ENCODE measurements around the gene RGS8. TPM values are rescaled to one million over a fixed set of nuclear protein-coding genes. Genes with fewer than 3 reads are reported as not detected.

Gene RGS8
- polyA plus RNA-seq, 1 donor from 2014 or later: 8.3 TPM

DNA sequence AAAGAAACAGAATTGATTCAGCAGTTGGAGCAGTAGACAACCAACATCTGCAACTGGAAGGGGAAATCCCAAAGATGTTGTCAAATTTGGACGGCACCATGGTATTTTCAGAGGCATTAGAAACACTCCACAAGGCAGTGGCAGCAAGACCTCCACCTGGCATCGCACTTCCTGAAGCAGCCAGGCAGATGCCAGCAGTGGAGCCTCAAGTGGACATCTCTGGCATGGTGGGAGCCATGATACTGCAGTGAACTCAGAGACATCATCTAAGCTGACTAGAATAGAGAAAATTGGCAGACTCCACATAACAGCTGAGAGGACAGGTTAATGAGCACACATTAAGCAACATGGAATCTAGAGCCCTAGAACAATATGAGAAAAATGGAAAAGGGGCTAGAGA, 33.9 kb upstream of the RGS8 start:
- H3K36me3 ChIP-seq (ENCODE audit: insufficient read depth, low read length): no peaks in the 10 kb centered on the region
- TF ChIP-seq, protein P1, sequence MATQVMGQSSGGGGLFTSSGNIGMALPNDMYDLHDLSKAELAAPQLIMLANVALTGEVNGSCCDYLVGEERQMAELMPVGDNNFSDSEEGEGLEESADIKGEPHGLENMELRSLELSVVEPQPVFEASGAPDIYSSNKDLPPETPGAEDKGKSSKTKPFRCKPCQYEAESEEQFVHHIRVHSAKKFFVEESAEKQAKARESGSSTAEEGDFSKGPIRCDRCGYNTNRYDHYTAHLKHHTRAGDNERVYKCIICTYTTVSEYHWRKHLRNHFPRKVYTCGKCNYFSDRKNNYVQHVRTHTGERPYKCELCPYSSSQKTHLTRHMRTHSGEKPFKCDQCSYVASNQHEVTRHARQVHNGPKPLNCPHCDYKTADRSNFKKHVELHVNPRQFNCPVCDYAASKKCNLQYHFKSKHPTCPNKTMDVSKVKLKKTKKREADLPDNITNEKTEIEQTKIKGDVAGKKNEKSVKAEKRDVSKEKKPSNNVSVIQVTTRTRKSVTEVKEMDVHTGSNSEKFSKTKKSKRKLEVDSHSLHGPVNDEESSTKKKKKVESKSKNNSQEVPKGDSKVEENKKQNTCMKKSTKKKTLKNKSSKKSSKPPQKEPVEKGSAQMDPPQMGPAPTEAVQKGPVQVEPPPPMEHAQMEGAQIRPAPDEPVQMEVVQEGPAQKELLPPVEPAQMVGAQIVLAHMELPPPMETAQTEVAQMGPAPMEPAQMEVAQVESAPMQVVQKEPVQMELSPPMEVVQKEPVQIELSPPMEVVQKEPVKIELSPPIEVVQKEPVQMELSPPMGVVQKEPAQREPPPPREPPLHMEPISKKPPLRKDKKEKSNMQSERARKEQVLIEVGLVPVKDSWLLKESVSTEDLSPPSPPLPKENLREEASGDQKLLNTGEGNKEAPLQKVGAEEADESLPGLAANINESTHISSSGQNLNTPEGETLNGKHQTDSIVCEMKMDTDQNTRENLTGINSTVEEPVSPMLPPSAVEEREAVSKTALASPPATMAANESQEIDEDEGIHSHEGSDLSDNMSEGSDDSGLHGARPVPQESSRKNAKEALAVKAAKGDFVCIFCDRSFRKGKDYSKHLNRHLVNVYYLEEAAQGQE (IDR thresholded peaks at IDR 0.05; ENCODE audit: borderline replicate concordance): no peak
- TF ChIP-seq TAF1 (IDR thresholded peaks at IDR 0.05; ENCODE audit: low read depth) (no peak), POLR2AphosphoS5 (IDR thresholded peaks at IDR 0.05) (no peak), RAD21 (conservative IDR thresholded peaks at IDR 0.05) (no peak), SMC3 (conservative IDR thresholded peaks at IDR 0.05; ENCODE audit: poor library complexity) (no peak), EP300 (conservative IDR thresholded peaks at IDR 0.05; ENCODE audit: poor library complexity, severe bottlenecking) (no peak), MXI1 (conservative IDR thresholded peaks at IDR 0.05; ENCODE audit: poor library complexity, severe bottlenecking) (no peak), EZH2 (IDR thresholded peaks at IDR 0.05; ENCODE audit: borderline replicate concordance, insufficient read depth, low read length, poor library complexity, severe bottlenecking) (no peak)
- TF ChIP-seq, protein P2, sequence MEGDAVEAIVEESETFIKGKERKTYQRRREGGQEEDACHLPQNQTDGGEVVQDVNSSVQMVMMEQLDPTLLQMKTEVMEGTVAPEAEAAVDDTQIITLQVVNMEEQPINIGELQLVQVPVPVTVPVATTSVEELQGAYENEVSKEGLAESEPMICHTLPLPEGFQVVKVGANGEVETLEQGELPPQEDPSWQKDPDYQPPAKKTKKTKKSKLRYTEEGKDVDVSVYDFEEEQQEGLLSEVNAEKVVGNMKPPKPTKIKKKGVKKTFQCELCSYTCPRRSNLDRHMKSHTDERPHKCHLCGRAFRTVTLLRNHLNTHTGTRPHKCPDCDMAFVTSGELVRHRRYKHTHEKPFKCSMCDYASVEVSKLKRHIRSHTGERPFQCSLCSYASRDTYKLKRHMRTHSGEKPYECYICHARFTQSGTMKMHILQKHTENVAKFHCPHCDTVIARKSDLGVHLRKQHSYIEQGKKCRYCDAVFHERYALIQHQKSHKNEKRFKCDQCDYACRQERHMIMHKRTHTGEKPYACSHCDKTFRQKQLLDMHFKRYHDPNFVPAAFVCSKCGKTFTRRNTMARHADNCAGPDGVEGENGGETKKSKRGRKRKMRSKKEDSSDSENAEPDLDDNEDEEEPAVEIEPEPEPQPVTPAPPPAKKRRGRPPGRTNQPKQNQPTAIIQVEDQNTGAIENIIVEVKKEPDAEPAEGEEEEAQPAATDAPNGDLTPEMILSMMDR (IDR thresholded peaks at IDR 0.05; ENCODE audit: poor library complexity, severe bottlenecking): no peak
- H3F3A ChIP-seq (ENCODE audit: insufficient read depth, low read length, poor library complexity, severe bottlenecking): no peaks in the 10 kb centered on the region
- H3K9ac ChIP-seq (ENCODE audit: low read length): no peak overlapping the region
- H3K27me3 ChIP-seq (ENCODE audit: insufficient read depth, low read depth, low read length): no peaks in the 10 kb centered on the region
- H3K27ac ChIP-seq (ENCODE audit: low read length): no peak overlapping the region
- H3K9me2 ChIP-seq (ENCODE audit: insufficient read depth, low read length): no peaks in the 10 kb centered on the region
- H3K79me2 ChIP-seq (replicated peaks; ENCODE audit: insufficient read depth, low read length): no peaks in the 10 kb centered on the region
- no peaks in the 10 kb centered on the region for H3K9me3 ChIP-seq (ENCODE audit: low read length)
- H2AFZ ChIP-seq (ENCODE audit: low read depth, low read length): no peak overlapping the region
- H3K4me3 ChIP-seq (ENCODE audit: low read length): no peak overlapping the region
- H4K20me1 ChIP-seq (ENCODE audit: insufficient read depth): no peaks in the 10 kb centered on the region
- H3K4me2 ChIP-seq (ENCODE audit: low read length): no peak overlapping the region

DNA sequence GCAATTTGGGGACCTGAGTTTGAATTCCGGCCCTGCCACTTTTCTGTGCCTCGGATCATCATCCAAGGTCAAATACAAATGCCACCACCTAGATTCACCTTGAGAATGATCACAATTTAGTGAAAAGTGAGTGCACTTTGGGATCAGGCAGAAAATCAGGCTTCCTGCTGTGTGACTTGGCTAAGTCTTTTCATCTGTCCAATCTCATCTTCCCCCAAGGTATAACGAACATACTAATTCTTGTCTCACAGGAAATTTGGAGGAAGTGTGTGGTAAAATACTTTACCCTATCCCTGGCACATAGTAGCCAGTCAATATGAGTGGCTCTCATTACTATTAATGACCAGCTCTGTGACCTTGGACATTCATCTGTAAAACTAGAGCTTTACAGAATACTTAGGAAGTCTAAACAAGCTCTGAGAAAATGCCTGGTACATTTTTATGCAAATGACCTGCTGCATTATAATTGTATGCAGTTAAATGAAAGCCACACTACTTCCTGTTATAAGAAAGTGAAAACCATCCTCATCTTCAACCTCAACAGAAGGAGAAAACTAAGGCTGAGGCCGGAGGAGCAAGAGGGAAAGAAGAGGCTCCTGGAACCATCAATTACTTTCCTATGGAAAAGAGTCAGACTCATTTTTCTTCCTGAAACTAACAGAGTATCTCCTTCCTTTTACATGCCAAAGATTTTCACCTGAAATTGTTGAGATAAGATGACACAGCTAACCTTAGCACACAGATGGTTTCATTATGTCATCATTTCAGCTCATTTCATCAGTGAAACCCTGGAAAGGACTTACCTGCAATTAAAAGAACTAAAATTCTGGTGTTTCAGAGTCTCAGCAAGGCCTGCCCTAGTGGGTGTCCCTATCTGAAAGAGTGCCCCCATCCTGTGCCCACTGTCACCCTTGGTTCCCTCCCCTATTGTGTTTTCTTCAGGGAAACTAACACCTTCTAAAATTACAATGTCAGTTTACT, 32.6 kb upstream of the RGS8 start:
- no peak overlapping the region for H2AFZ ChIP-seq (ENCODE audit: low read depth, low read length)
- H3K79me2 ChIP-seq (replicated peaks; ENCODE audit: insufficient read depth, low read length): no peaks in the 10 kb centered on the region
- no peaks in the 10 kb centered on the region for H3F3A ChIP-seq (ENCODE audit: insufficient read depth, low read length, poor library complexity, severe bottlenecking)
- no peaks in the 10 kb centered on the region for H3K36me3 ChIP-seq (ENCODE audit: insufficient read depth, low read length)
- H4K20me1 ChIP-seq (ENCODE audit: insufficient read depth): no peaks in the 10 kb centered on the region
- H3K9ac ChIP-seq (ENCODE audit: low read length): no peak overlapping the region
- TF ChIP-seq EZH2 (IDR thresholded peaks at IDR 0.05; ENCODE audit: borderline replicate concordance, insufficient read depth, low read length, poor library complexity, severe bottlenecking) (no peak), EP300 (conservative IDR thresholded peaks at IDR 0.05; ENCODE audit: poor library complexity, severe bottlenecking) (no peak), TAF1 (IDR thresholded peaks at IDR 0.05; ENCODE audit: low read depth) (no peak), POLR2AphosphoS5 (IDR thresholded peaks at IDR 0.05) (no peak), SMC3 (conservative IDR thresholded peaks at IDR 0.05; ENCODE audit: poor library complexity) (no peak), RAD21 (conservative IDR thresholded peaks at IDR 0.05) (no peak)
- TF ChIP-seq, protein P2 (IDR thresholded peaks at IDR 0.05; ENCODE audit: poor library complexity, severe bottlenecking): no peak
- TF ChIP-seq, protein P1 (IDR thresholded peaks at IDR 0.05; ENCODE audit: borderline replicate concordance): no peak
- H3K4me3 ChIP-seq (ENCODE audit: low read length): no peak overlapping the region
- H3K4me2 ChIP-seq (ENCODE audit: low read length): no peak overlapping the region
- H3K27ac ChIP-seq (ENCODE audit: low read length): no peak overlapping the region
- H3K9me2 ChIP-seq (ENCODE audit: insufficient read depth, low read length): no peaks in the 10 kb centered on the region
- no peaks in the 10 kb centered on the region for H3K27me3 ChIP-seq (ENCODE audit: insufficient read depth, low read depth, low read length)
- H3K9me3 ChIP-seq (ENCODE audit: low read length): no peaks in the 10 kb centered on the region
